Neuron (in vitro differentiated cells): ENCODE data around the gene DPM2.

Source experiments
- H2AFZ ChIP-seq: one replicate; pipeline ENCODE4 v1.6.1; 2013; ENCODE audit warnings: low read depth, mild to moderate bottlenecking, inconsistent platforms, low read length, moderate library complexity
- H3K27me3 ChIP-seq: one replicate; pipeline ENCODE4 v1.6.1; 2013; ENCODE audit warnings: low read length; ENCODE audit not compliant: insufficient read depth
- H3K36me3 ChIP-seq: one replicate; pipeline ENCODE4 v1.6.1; 2013; ENCODE audit warnings: low read length; ENCODE audit not compliant: insufficient read depth
- H3K4me1 ChIP-seq: one replicate; pipeline ENCODE4 v1.6.1; 2013; ENCODE audit warnings: low read length; ENCODE audit not compliant: insufficient read depth
- H3K4me3 ChIP-seq: 2 replicates; pipeline ENCODE4 v1.5.1; 2013; ENCODE audit warnings: mild to moderate bottlenecking, low read length, moderate library complexity
- H3K9me3 ChIP-seq: one replicate; pipeline ENCODE4 v1.6.1; 2013; ENCODE audit warnings: low read length

DPM2 gene

GRCh38 chr9:127931092-127931881 lies 6.4 kb downstream of the DPM2 start:
- Histone ChIP-seq H3K4me1 (peaks cover 27% of the 10 kb centered on the region), H3K9me3 (no peaks in the 10 kb centered on the region), H2AFZ (no peak overlapping the region), H3K36me3 (peaks cover 4% of the 10 kb centered on the region), H3K4me3 (peak overlapping the region; percentile 54), H3K27me3 (peaks cover 26% of the 10 kb centered on the region)

GRCh38 chr9:127930231-127931091 lies 7.2 kb downstream of the DPM2 start, which contains the start of gene PIP5KL1:
Gene PIP5KL1 (minus strand): TSS chr9:127930777. CDS start chr9:127930752, 25 bp downstream.
- Histone ChIP-seq H3K27me3 (peaks cover 34% of the 10 kb centered on the region), H3K4me3 (peak within 1 kb of the TSS; percentile 54), H3K4me1 (peaks cover 18% of the 10 kb centered on the region), H3K9me3 (no peaks in the 10 kb centered on the region), H2AFZ (peak within 1 kb of the TSS; percentile 70), H3K36me3 (peaks cover 4% of the 10 kb centered on the region)

- Histone ChIP-seq H3K9me3 (no peaks in the 10 kb centered on the region), H3K27me3 (peaks cover 40% of the 10 kb centered on the region), H3K4me3 (no peak overlapping the region), H2AFZ (no peak overlapping the region), H3K4me1 (peaks cover 17% of the 10 kb centered on the region), H3K36me3 (no peaks in the 10 kb centered on the region)
Observed at GRCh38 chr9:127929625-127929979, 8.1 kb downstream of the DPM2 start.

- Histone ChIP-seq H3K9me3 (no peaks in the 10 kb centered on the region), H3K36me3 (no peaks in the 10 kb centered on the region), H3K27me3 (peaks cover 40% of the 10 kb centered on the region), H3K4me1 (peaks cover 17% of the 10 kb centered on the region), H2AFZ (no peak overlapping the region), H3K4me3 (no peak overlapping the region)
Observed at GRCh38 chr9:127928676-127929624, 8.7 kb downstream of the DPM2 start.

- H3K27me3 ChIP-seq = peaks cover 42% of the 10 kb centered on the region
- no peak overlapping the region for H3K4me3 ChIP-seq
- peaks cover 17% of the 10 kb centered on the region for H3K4me1 ChIP-seq
- H3K36me3 ChIP-seq = no peaks in the 10 kb centered on the region
- H3K9me3 ChIP-seq = no peaks in the 10 kb centered on the region
- no peak overlapping the region for H2AFZ ChIP-seq
Observed at GRCh38 chr9:127927988-127928675, 9.5 kb downstream of the DPM2 start.

- Histone ChIP-seq H3K4me1 (peaks cover 17% of the 10 kb centered on the region), H3K4me3 (no peak overlapping the region), H3K9me3 (no peaks in the 10 kb centered on the region), H3K27me3 (peaks cover 42% of the 10 kb centered on the region), H3K36me3 (no peaks in the 10 kb centered on the region), H2AFZ (no peak overlapping the region)
Observed at GRCh38 chr9:127927201-127927987, 10.3 kb downstream of the DPM2 start.

- Histone ChIP-seq H3K27me3 (peaks cover 42% of the 10 kb centered on the region), H3K4me3 (no peak overlapping the region), H3K4me1 (peaks cover 17% of the 10 kb centered on the region), H2AFZ (no peak overlapping the region), H3K9me3 (no peaks in the 10 kb centered on the region), H3K36me3 (no peaks in the 10 kb centered on the region)
Observed at GRCh38 chr9:127926906-127927200, 10.8 kb downstream of the DPM2 start.

GRCh38 chr9:127925959-127926905 lies 11.4 kb downstream of the DPM2 start:
- Histone ChIP-seq H3K9me3 (no peaks in the 10 kb centered on the region), H3K4me3 (no peak overlapping the region), H3K4me1 (peaks cover 13% of the 10 kb centered on the region), H3K36me3 (no peaks in the 10 kb centered on the region), H3K27me3 (peaks cover 42% of the 10 kb centered on the region), H2AFZ (no peak overlapping the region)

- Histone ChIP-seq H3K36me3 (no peaks in the 10 kb centered on the region), H3K9me3 (no peaks in the 10 kb centered on the region), H2AFZ (no peak overlapping the region), H3K4me1 (peaks cover 4% of the 10 kb centered on the region), H3K27me3 (peaks cover 42% of the 10 kb centered on the region), H3K4me3 (no peak overlapping the region)
Observed at GRCh38 chr9:127924736-127925444, 12.8 kb downstream of the DPM2 start.

- Histone ChIP-seq H3K9me3 (no peaks in the 10 kb centered on the region), H3K27me3 (peaks cover 38% of the 10 kb centered on the region), H3K36me3 (no peaks in the 10 kb centered on the region), H2AFZ (no peak overlapping the region), H3K4me3 (no peak overlapping the region), H3K4me1 (peaks cover 4% of the 10 kb centered on the region)
Observed at GRCh38 chr9:127923771-127924170, 13.9 kb downstream of the DPM2 start.

- H3K4me1 ChIP-seq = peaks cover 7% of the 10 kb centered on the region
- H3K4me3 ChIP-seq = no peak overlapping the region
- H2AFZ ChIP-seq = no peak overlapping the region
- H3K27me3 ChIP-seq = peaks cover 31% of the 10 kb centered on the region
- no peaks in the 10 kb centered on the region for H3K9me3 ChIP-seq
- H3K36me3 ChIP-seq = no peaks in the 10 kb centered on the region
Observed at GRCh38 chr9:127923046-127923445, 14.6 kb downstream of the DPM2 start.
